Karpas-422 (cell line): ENCODE measurements around the gene ADGRL4. TPM values are rescaled to one million over a fixed set of nuclear protein-coding genes. Genes with fewer than 3 reads are reported as not detected.

ENCODE experiments used
- DNase-seq: peaks from one replicate; pipeline ENCODE4 v3.0.0-alpha.2; 2015
- H2AFZ ChIP-seq: fragments of 200-600 bp; sonication (generic); 2 replicates; pipeline ENCODE4 v1.6.1; 2014; ENCODE audit warnings: antibody characterized with exemption, low read length, mixed read lengths
- H3K27ac ChIP-seq: fragments of 200-600 bp; sonication (generic); 2 replicates; pipeline ENCODE4 v1.5.1; 2014; ENCODE audit warnings: mild to moderate bottlenecking, low read length, moderate library complexity
- H3K27me3 ChIP-seq: fragments of 200-600 bp; sonication (generic); 2 replicates; pipeline ENCODE4 v1.6.1; 2014; ENCODE audit warnings: low read length, mixed read lengths
- H3K36me3 ChIP-seq: fragments of 200-600 bp; sonication (generic); 2 replicates; pipeline ENCODE4 v1.6.1; 2014; ENCODE audit warnings: low read length, mixed read lengths; ENCODE audit not compliant: insufficient read depth
- H3K4me1 ChIP-seq: fragments of 200-600 bp; sonication (generic); 2 replicates; pipeline ENCODE4 v1.6.1; 2014; ENCODE audit warnings: mild to moderate bottlenecking, low read length, mixed read lengths
- H3K4me2 ChIP-seq: fragments of 200-600 bp; sonication (generic); 2 replicates; pipeline ENCODE4 v1.6.1; 2014; ENCODE audit warnings: low read length, low read depth, mild to moderate bottlenecking; ENCODE audit not compliant: poor library complexity, severe bottlenecking
- H3K4me3 ChIP-seq: fragments of 200-600 bp; sonication (generic); 2 replicates; pipeline ENCODE4 v1.5.1; 2014; ENCODE audit warnings: mild to moderate bottlenecking, antibody characterized with exemption, low read length, mixed read lengths
- H3K79me2 ChIP-seq: fragments of 200-600 bp; sonication (generic); 2 replicates; pipeline ENCODE4 v1.6.1; 2014; ENCODE audit warnings: mild to moderate bottlenecking, low read length, mixed read lengths
- H3K9ac ChIP-seq: fragments of 200-600 bp; sonication (generic); 2 replicates; pipeline ENCODE4 v1.6.0; 2014; ENCODE audit warnings: low read length
- H3K9me2 ChIP-seq: fragments of 200-600 bp; sonication (generic), shearing (Covaris generic); replicated peaks from 2 replicates; pipeline ENCODE4 v1.6.0; 2014; ENCODE audit warnings: mild to moderate bottlenecking, low read length, moderate library complexity; ENCODE audit not compliant: insufficient read depth
- H3K9me3 ChIP-seq: fragments of 300-700, 200-600 bp; sonication (generic); 2 replicates; pipeline ENCODE4 v1.6.1; 2014; ENCODE audit warnings: low read length, mixed read lengths
- H4K20me1 ChIP-seq: fragments of 200-600 bp; sonication (generic); 2 replicates; pipeline ENCODE4 v1.6.1; 2014; ENCODE audit warnings: mild to moderate bottlenecking, antibody characterized with exemption, low read length, low read depth; ENCODE audit not compliant: insufficient read depth
- total RNA-seq: library from RNA; depleted of rRNA; stranded (reverse); fragments of >200 nt; shearing (Covaris generic); gene quantifications from 2 replicates; pipeline ENCODE4 v1.2.3, GENCODE V29; 2014; ENCODE audit warnings: low replicate concordance; rRNA removed

The ADGRL4 gene
- not detected in 2 replicates for total RNA-seq

- Histone ChIP-seq H3K36me3 (no peaks in the 10 kb centered on the region), H2AFZ (no peak within 1 kb of the TSS), H3K4me3 (no peak within 1 kb of the TSS), H3K9me2 (no peaks in the 10 kb centered on the region), H3K4me1 (no peaks in the 10 kb centered on the region), H3K9me3 (peaks cover 11% of the 10 kb centered on the region; the same call in 1 of the 2 replicates), H3K27me3 (no peaks in the 10 kb centered on the region), H3K27ac (no peak within 1 kb of the TSS), H4K20me1 (no peaks in the 10 kb centered on the region), H3K9ac (no peak within 1 kb of the TSS), H3K4me2 (no peak within 1 kb of the TSS), H3K79me2 (no peaks in the 10 kb centered on the region)
- DNase-seq, result no peak
These were observed at the start of gene ADGRL4 for GRCh38 chr1:79006564-79006963. Gene ADGRL4 (minus strand): TSS chr1:79006730. CDS start chr1:79006654, 76 bp downstream.

DNA sequence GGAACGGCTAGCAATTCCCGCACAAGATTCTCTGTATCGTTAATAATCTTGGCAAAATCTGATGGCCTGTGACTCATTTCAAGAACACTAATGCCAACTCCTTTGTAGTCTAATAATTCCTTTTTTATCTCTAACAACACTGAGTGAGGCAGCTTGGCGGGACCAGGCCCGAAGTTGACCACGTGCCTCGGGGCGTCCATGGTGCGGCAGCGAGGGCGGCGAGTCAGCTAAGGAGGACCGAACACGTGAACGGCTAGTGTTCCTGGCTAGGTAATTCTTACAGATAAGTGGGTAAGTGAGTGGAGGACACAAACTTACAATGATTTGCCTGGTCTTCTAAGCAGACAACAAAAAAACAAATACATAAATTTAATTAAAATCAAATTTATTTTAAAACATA is 49.3 kb upstream of the ADGRL4 start:
- Histone ChIP-seq H2AFZ (no peak overlapping the region), H3K9me3 (peaks cover 33% of the 10 kb centered on the region), H3K4me1 (no peaks in the 10 kb centered on the region), H3K79me2 (no peaks in the 10 kb centered on the region), H3K36me3 (no peaks in the 10 kb centered on the region), H3K4me2 (no peak overlapping the region), H3K27me3 (no peaks in the 10 kb centered on the region), H3K27ac (no peak overlapping the region), H3K4me3 (no peak overlapping the region), H3K9ac (no peak overlapping the region), H3K9me2 (no peaks in the 10 kb centered on the region), H4K20me1 (no peaks in the 10 kb centered on the region)
- no peak for DNase-seq

DNA sequence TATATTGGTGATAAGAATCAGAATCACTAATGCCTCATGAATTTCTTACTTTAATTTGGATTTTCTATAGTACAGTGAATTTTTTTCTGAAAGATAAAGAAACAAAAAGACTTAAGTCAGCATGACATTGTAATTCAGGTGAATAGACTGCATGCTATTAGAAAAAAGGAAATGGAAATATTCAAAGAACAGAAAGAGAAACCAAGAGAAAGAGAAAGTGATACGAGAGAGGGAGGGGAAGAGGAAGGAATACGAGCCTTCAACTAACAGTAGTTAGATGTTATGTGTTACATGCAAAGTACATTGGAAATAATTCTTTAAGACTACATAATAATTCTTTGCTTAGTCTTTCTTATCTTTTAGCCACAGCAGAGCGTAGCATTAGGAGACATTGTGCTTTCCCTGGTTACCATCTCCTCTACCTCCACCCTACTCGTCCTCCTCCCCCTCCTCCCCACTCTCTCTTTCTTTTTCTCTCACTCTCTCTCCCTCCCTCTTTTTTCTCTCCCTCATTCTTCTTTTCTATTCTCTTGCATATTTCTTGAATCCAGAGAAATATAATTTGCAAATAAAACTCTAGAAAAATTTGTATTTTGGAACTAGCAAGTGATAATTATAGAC is 46.4 kb upstream of the ADGRL4 start:
- no peaks in the 10 kb centered on the region for H3K9me2 ChIP-seq
- peaks cover 18% of the 10 kb centered on the region for H3K9me3 ChIP-seq
- H3K4me1 ChIP-seq, result no peaks in the 10 kb centered on the region
- no peaks in the 10 kb centered on the region for H3K27me3 ChIP-seq
- no peak overlapping the region for H3K4me2 ChIP-seq
- no peaks in the 10 kb centered on the region for H3K79me2 ChIP-seq
- H2AFZ ChIP-seq, result no peak overlapping the region
- H3K9ac ChIP-seq, result no peak overlapping the region
- no peaks in the 10 kb centered on the region for H3K36me3 ChIP-seq
- DNase-seq, result no peak
- no peaks in the 10 kb centered on the region for H4K20me1 ChIP-seq
- no peak overlapping the region for H3K4me3 ChIP-seq
- H3K27ac ChIP-seq, result no peak overlapping the region

GRCh38 chr1:79044974-79045650 is 38.6 kb upstream of the ADGRL4 start:
- Histone ChIP-seq H2AFZ (no peak overlapping the region), H3K36me3 (no peaks in the 10 kb centered on the region), H3K4me1 (no peaks in the 10 kb centered on the region), H3K4me2 (no peak overlapping the region), H3K27me3 (no peaks in the 10 kb centered on the region), H4K20me1 (no peaks in the 10 kb centered on the region), H3K4me3 (no peak overlapping the region), H3K9me3 (peaks cover 9% of the 10 kb centered on the region), H3K79me2 (no peaks in the 10 kb centered on the region), H3K27ac (no peak overlapping the region), H3K9ac (no peak overlapping the region), H3K9me2 (no peaks in the 10 kb centered on the region)
- DNase-seq, result no peak

DNA sequence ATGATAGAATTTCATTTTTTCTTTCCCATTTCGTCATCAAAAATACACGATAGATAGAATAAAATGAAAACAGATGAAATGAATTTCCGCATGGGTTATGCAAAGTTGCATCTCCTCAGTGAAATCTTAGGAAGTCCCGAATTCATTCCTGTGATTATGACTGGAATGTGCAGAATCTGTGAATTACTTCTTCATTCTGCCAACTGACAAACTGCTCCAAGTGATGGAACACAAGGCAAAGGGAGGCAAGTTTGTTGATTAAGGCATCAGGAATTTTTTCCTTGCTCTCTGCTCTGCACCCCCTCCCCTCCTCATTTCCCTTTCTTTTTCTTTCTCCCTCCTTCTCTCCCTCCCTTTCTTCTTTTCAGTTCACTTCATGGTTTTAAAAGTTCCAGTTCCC is 37.0 kb upstream of the ADGRL4 start:
- H3K4me2 ChIP-seq, result no peak overlapping the region
- H4K20me1 ChIP-seq, result no peaks in the 10 kb centered on the region
- no peak overlapping the region for H2AFZ ChIP-seq

DNA sequence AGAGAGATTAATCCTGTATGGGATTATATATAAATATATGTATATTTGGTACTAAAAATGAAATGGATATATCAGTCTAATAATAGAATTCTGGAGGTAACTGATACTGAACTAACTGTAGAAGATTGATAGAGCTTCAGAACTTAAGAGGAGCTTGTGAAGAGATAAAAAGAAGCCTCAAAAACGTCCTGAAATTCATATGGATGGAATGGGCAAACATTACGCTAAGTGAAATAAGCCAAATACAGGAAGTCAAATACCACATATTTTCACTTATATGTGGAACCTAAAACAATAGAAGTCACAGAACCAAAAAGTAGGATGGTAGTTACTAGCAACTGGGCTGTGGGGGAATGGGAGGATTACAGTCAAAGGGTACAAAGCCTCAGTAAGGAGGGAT is 36.0 kb upstream of the ADGRL4 start:
- Histone ChIP-seq H3K9me2 (no peaks in the 10 kb centered on the region), H4K20me1 (no peaks in the 10 kb centered on the region), H3K9me3 (peaks cover 12% of the 10 kb centered on the region), H3K4me3 (no peak overlapping the region), H2AFZ (no peak overlapping the region), H3K4me1 (no peaks in the 10 kb centered on the region), H3K36me3 (no peaks in the 10 kb centered on the region), H3K27me3 (no peaks in the 10 kb centered on the region), H3K4me2 (no peak overlapping the region), H3K79me2 (no peaks in the 10 kb centered on the region), H3K27ac (no peak overlapping the region), H3K9ac (no peak overlapping the region)
- no peak for DNase-seq

More for the DNA sequence above, 37.0 kb upstream of the ADGRL4 start:
- Histone ChIP-seq H3K9ac (no peak overlapping the region), H3K4me1 (no peaks in the 10 kb centered on the region), H3K36me3 (no peaks in the 10 kb centered on the region), H3K27ac (no peak overlapping the region), H3K4me3 (no peak overlapping the region), H3K79me2 (no peaks in the 10 kb centered on the region), H3K9me2 (no peaks in the 10 kb centered on the region), H3K9me3 (peaks cover 7% of the 10 kb centered on the region), H3K27me3 (no peaks in the 10 kb centered on the region)
- no peak for DNase-seq

DNA sequence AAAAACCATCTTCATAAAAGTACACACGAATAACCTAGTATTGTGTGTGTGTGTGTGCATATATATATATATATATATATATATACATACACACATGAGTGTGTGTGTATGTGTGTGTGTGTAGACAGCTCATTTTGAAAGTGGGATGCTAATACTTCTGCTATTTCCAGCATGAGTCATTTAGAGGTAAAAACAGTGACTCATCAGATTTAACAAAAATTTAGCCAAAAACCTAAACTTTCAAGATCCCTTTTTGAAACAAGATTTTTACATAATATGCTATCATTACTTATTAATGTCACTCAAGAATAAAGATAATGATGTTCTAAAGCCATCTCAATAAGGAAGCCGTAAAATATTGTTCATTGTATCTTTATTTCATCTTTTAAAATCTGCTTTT is 35.6 kb upstream of the ADGRL4 start:
- Histone ChIP-seq H4K20me1 (no peaks in the 10 kb centered on the region), H3K79me2 (no peaks in the 10 kb centered on the region), H3K9me2 (no peaks in the 10 kb centered on the region), H3K4me3 (no peak overlapping the region), H3K27me3 (no peaks in the 10 kb centered on the region), H3K4me2 (no peak overlapping the region), H3K9me3 (peaks cover 12% of the 10 kb centered on the region), H3K4me1 (no peaks in the 10 kb centered on the region), H3K27ac (no peak overlapping the region), H2AFZ (no peak overlapping the region), H3K36me3 (no peaks in the 10 kb centered on the region), H3K9ac (no peak overlapping the region)
- no peak for DNase-seq

DNA sequence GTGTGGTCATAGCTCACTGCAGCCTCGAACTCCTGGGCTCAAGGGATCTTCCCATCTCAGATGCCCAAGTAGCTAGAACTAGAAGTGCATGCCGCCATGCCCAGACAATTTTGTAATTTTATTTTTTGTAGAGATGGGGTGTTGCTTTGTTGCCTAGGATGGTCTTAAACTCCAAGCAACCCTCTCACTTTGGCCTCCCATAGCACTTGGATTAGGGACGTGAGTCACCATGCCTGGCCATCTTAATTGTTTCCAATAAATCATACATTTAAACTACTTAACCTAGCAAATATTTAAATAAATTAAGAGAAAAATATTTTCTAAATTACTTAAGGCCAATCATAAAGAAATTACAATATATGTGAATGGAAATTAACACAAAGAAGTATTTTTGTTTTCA is 35.1 kb upstream of the ADGRL4 start:
- Histone ChIP-seq H2AFZ (no peak overlapping the region), H3K9ac (no peak overlapping the region), H3K4me2 (no peak overlapping the region), H3K79me2 (no peaks in the 10 kb centered on the region), H3K36me3 (no peaks in the 10 kb centered on the region), H3K4me3 (no peak overlapping the region), H3K9me3 (peaks cover 14% of the 10 kb centered on the region), H3K27ac (no peak overlapping the region), H3K27me3 (no peaks in the 10 kb centered on the region), H3K4me1 (no peaks in the 10 kb centered on the region), H3K9me2 (no peaks in the 10 kb centered on the region), H4K20me1 (no peaks in the 10 kb centered on the region)
- DNase-seq, result no peak
